ENCODE results near the gene CTSZ. TPM values are rescaled to one million over a fixed set of nuclear protein-coding genes. Genes with fewer than 3 reads are reported as not detected.
A peak's percentile ranks its signal among the peaks of the same experiment; 100 is the strongest.

CTSZ gene
- 123 and 161 TPM in 2 replicates for total RNA-seq
- polyA plus RNA-seq = 5.0 and 7.1 TPM in 2 replicates

DNA sequence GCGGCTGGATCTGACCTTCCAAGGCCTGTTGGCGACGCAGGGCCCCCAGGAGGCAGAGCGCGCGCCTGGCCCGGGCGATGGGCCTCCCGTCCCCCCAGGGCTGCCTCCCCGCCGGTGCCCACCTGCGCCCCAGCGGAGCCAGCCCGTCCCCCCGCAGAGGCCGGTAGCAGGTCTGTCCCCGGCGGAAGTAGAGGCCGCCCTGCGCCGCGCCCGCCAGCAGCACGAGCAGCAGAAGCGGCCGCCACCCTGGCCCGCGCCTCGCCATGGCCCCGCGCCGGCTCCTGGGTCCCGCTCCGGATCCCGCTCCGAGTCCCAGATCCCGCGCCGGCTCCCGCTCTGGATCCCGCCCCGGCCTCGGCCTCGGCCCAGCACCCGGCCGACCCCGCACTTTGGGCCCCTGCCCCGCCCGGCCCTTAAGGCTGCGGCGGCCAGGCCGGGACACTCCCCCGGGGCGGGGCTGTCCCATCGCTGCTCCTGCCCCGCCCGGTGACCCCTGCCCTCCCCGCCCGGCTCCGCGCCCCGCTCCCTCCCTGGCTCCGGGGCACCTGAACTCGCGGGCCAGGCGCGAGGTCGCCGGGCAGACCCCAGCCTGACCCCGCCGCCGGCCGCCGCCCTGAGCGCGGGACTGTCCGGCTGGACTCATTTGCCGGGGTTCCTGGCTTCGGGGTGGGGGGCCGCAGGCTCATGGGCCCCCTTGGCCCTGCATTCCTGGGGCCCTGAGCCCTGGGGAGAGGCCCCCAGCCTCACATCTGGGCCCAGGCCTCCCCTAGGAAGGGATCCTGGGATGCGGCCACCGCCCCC is at the start of gene CTSZ:
CTSZ (minus strand) TSS at position 391 of the 801 bp plus-strand sequence; CDS start at position 265, 126 bp downstream.
- H3K27ac ChIP-seq = peak within 1 kb of the TSS; percentile 23
- no peaks in the 10 kb centered on the region for H3K9me2 ChIP-seq (replicated peaks; ENCODE audit: insufficient read depth)
- H2AFZ ChIP-seq = peak within 1 kb of the TSS; percentile 64
- H3K9me3 ChIP-seq (ENCODE audit: low read depth) = no peaks in the 10 kb centered on the region
- no peaks in the 10 kb centered on the region for H3K36me3 ChIP-seq (replicated peaks; ENCODE audit: insufficient read depth, low read depth)
- H3K4me2 ChIP-seq = peak within 1 kb of the TSS; percentile 98
- 16% methylated on average over 29 of the region's 82 CpGs for WGBS (ENCODE audit: low lambda C conversion rate, missing lambda C conversion rate)
- DNase-seq (ENCODE audit: low spot score) = peak; percentile 75
- no peak for TF ChIP-seq EZH2phosphoT487 (IDR thresholded peaks at IDR 0.05; ENCODE audit: low read depth, severe bottlenecking, unreplicated experiment)
- no peak for TF ChIP-seq EZH2 (IDR thresholded peaks at IDR 0.05; ENCODE audit: borderline replicate concordance)
- TF ChIP-seq, protein P1, sequence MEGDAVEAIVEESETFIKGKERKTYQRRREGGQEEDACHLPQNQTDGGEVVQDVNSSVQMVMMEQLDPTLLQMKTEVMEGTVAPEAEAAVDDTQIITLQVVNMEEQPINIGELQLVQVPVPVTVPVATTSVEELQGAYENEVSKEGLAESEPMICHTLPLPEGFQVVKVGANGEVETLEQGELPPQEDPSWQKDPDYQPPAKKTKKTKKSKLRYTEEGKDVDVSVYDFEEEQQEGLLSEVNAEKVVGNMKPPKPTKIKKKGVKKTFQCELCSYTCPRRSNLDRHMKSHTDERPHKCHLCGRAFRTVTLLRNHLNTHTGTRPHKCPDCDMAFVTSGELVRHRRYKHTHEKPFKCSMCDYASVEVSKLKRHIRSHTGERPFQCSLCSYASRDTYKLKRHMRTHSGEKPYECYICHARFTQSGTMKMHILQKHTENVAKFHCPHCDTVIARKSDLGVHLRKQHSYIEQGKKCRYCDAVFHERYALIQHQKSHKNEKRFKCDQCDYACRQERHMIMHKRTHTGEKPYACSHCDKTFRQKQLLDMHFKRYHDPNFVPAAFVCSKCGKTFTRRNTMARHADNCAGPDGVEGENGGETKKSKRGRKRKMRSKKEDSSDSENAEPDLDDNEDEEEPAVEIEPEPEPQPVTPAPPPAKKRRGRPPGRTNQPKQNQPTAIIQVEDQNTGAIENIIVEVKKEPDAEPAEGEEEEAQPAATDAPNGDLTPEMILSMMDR (IDR thresholded peaks at IDR 0.05; ENCODE audit: poor library complexity) = no peak
- H3K79me2 ChIP-seq = peaks cover 12% of the 10 kb centered on the region
- H3K27me3 ChIP-seq = no peaks in the 10 kb centered on the region
- peaks cover 15% of the 10 kb centered on the region for H3K4me1 ChIP-seq (ENCODE audit: insufficient read depth)
- no peaks in the 10 kb centered on the region for H4K20me1 ChIP-seq (ENCODE audit: insufficient read depth, poor library complexity, severe bottlenecking)
- peak within 1 kb of the TSS; percentile 42 for H3K4me3 ChIP-seq

DNA sequence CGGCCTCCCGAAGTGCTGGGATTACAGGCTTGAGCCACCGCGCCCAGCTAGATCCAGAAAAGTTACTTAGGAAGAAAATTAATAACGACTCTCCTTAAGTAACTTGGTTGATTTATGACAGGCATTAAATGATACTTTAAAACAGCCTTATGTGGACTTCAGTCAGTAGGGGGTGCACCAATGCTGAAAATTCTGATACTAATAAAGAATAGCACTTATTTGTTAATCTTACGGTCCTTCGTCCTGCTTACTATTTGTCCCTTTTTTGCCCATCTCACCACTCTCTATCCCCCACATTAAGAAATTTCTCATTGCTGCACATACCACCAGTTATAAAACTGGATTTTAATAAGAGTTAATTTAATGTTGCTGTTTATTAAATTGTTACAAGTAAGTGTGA is 48.2 kb upstream of the CTSZ start:
- Histone ChIP-seq H4K20me1 (ENCODE audit: insufficient read depth, poor library complexity, severe bottlenecking) (no peaks in the 10 kb centered on the region), H3K27me3 (no peaks in the 10 kb centered on the region), H3K4me3 (no peak overlapping the region), H3K4me1 (ENCODE audit: insufficient read depth) (no peaks in the 10 kb centered on the region), H3K36me3 (replicated peaks; ENCODE audit: insufficient read depth, low read depth) (no peaks in the 10 kb centered on the region), H3K9me2 (replicated peaks; ENCODE audit: insufficient read depth) (no peaks in the 10 kb centered on the region), H3K4me2 (no peak overlapping the region), H3K9me3 (ENCODE audit: low read depth) (no peaks in the 10 kb centered on the region), H3K27ac (no peak overlapping the region), H2AFZ (no peak overlapping the region), H3K79me2 (no peaks in the 10 kb centered on the region)
- DNase-seq (ENCODE audit: low spot score) = no peak
- TF ChIP-seq, protein P1 (IDR thresholded peaks at IDR 0.05; ENCODE audit: poor library complexity) = peak; percentile 34
- no peak for TF ChIP-seq EZH2phosphoT487 (IDR thresholded peaks at IDR 0.05; ENCODE audit: low read depth, severe bottlenecking, unreplicated experiment)
- no peak for TF ChIP-seq EZH2 (IDR thresholded peaks at IDR 0.05; ENCODE audit: borderline replicate concordance)
- WGBS (ENCODE audit: low lambda C conversion rate, missing lambda C conversion rate) = 88% methylated on average over 7 of the region's 7 CpGs

DNA sequence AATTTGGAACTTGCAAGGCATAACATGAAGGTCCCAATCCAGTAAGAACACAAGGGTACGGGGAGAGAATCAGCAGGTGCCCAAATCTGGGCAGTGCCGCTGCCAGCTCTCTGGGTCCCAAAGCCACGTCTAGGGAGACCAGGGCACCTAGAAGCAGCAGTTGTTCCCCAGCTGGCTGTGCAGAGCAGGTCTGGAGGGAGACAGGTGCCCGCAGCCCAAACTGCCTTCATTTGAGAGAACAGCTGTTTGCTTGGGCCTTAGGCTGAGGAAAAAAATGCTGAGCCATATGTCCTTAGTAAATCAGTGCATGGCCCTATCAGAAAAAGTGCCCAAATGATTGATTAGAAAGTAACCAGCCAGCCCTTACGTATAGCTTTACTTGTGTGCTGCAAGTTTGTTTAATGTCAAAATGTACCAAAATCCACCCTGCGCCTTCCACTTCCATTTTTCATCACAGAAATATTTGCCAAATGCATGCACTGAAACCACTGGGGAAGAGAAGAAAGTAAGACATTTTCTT is 44.7 kb upstream of the CTSZ start:
- Histone ChIP-seq H3K4me1 (ENCODE audit: insufficient read depth) (peaks cover 18% of the 10 kb centered on the region), H3K27ac (no peak overlapping the region), H3K9me3 (ENCODE audit: low read depth) (no peaks in the 10 kb centered on the region), H3K4me3 (no peak overlapping the region), H3K79me2 (no peaks in the 10 kb centered on the region), H3K9me2 (replicated peaks; ENCODE audit: insufficient read depth) (no peaks in the 10 kb centered on the region), H3K4me2 (no peak overlapping the region), H3K27me3 (no peaks in the 10 kb centered on the region), H3K36me3 (replicated peaks; ENCODE audit: insufficient read depth, low read depth) (no peaks in the 10 kb centered on the region), H4K20me1 (ENCODE audit: insufficient read depth, poor library complexity, severe bottlenecking) (no peaks in the 10 kb centered on the region), H2AFZ (no peak overlapping the region)
- WGBS (ENCODE audit: low lambda C conversion rate, missing lambda C conversion rate) = 78% methylated on average over 6 of the region's 6 CpGs
- TF ChIP-seq EZH2phosphoT487 (IDR thresholded peaks at IDR 0.05; ENCODE audit: low read depth, severe bottlenecking, unreplicated experiment) = no peak
- no peak for DNase-seq (ENCODE audit: low spot score)

DNA sequence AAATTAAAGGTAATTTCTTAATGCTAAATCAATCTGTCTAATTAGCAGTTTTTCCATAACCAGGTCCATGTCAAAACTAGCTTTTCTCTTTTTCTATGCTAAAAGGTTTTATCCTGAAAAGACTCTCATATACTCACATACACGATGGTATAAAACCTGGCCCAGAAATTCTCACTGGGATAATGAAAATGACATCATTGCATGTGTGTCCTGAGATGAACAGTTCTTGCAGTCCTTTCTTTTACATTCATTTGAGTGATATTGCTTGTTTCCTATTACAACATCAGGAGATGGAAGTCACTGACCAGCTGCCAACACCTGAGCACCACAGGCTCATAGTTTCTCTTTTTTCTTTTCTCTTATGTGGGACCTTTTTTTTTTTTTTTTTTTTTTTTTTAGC is 43.4 kb upstream of the CTSZ start:
- no peak overlapping the region for H3K4me2 ChIP-seq
- no peak overlapping the region for H2AFZ ChIP-seq
- 76% methylated on average over 1 of the region's 1 CpG for WGBS (ENCODE audit: low lambda C conversion rate, missing lambda C conversion rate)
- H3K9me3 ChIP-seq (ENCODE audit: low read depth) = no peaks in the 10 kb centered on the region
- no peaks in the 10 kb centered on the region for H3K9me2 ChIP-seq (replicated peaks; ENCODE audit: insufficient read depth)
- no peaks in the 10 kb centered on the region for H3K27me3 ChIP-seq
- H4K20me1 ChIP-seq (ENCODE audit: insufficient read depth, poor library complexity, severe bottlenecking) = no peaks in the 10 kb centered on the region
- TF ChIP-seq, protein P1 (IDR thresholded peaks at IDR 0.05; ENCODE audit: poor library complexity) = no peak
- H3K4me1 ChIP-seq (ENCODE audit: insufficient read depth) = peaks cover 18% of the 10 kb centered on the region
- H3K4me3 ChIP-seq = no peak overlapping the region
- H3K79me2 ChIP-seq = no peaks in the 10 kb centered on the region
- DNase-seq (ENCODE audit: low spot score) = no peak
- no peak overlapping the region for H3K27ac ChIP-seq
- no peaks in the 10 kb centered on the region for H3K36me3 ChIP-seq (replicated peaks; ENCODE audit: insufficient read depth, low read depth)
